GM12878 (cell line): ENCODE results near the gene CD72. TPM values are rescaled to one million over a fixed set of nuclear protein-coding genes. Genes with fewer than 3 reads are reported as not detected.

Experiments
- ATAC-seq: fragments of 200-7000 bp; cut with Tn5 transposase; 3 replicates; pipeline ENCODE4 v1.9.1; 2020; ENCODE audit warnings: mild to moderate bottlenecking, moderate library complexity
- BruUV-seq: library from RNA; stranded (reverse); fragments of 400-500 nt; replicated peaks from 2 replicates; lab custom pipeline; 2021; lab: Mats Ljungman, UMichigan
- CTCF ChIA-PET: fragments of 300-600 bp; sonication (Branson Sonifier 250); formaldehyde crosslinking; extraction: SDS; loops from one replicate; lab custom pipeline; 2021; ENCODE audit warnings: inconsistent platforms; lab: Yijun Ruan, JAX
- POLR2A ChIA-PET: fragments of 350-600 bp; formaldehyde crosslinking; extraction: SDS; loops from one replicate; lab custom pipeline; 2021; ENCODE audit warnings: inconsistent platforms; lab: Charles Lee
- RAD21 ChIA-PET: fragments of 300-600 bp; sonication (Branson Sonifier 250); formaldehyde crosslinking; loops from one replicate; lab custom pipeline; 2023; ENCODE audit warnings: antibody characterized with exemption; ENCODE audit not compliant: unreplicated experiment; lab: Charles Lee
- SMC1A ChIA-PET: fragments of 300-600 bp; sonication (Branson Sonifier 250); formaldehyde crosslinking; loops from one replicate; lab custom pipeline; 2023; ENCODE audit not compliant: unreplicated experiment, uncharacterized antibody; lab: Charles Lee
- DNase-seq: peaks from one replicate; pipeline ENCODE4 v3.0.0-alpha.2; 2011; ENCODE audit warnings: low read depth, low spot score
- FAIRE-seq: peaks from 3 replicates; lab custom pipeline; 2011; peaks lifted over from hg19 to GRCh38; lab: Jason Lieb, UNC
- H2AFZ ChIP-seq: 2 replicates; pipeline ENCODE4 v1.6.0; 2011; ENCODE audit warnings: low read depth, low read length, control low read depth; ENCODE audit not compliant: control insufficient read depth
- H3K27ac ChIP-seq: 2 replicates; pipeline ENCODE4 v1.5.1; 2011; ENCODE audit warnings: control low read depth; ENCODE audit not compliant: control insufficient read depth, insufficient read depth
- H3K27me3 ChIP-seq, 2 experiments: replicated peaks in 1 of 2; 2 replicates each; pipeline versions ENCODE4 v1.6.0 to v1.6.1; 2011; ENCODE audit warnings: low read length in 1 of 2; ENCODE audit not compliant: control insufficient read depth in 2 of 2, insufficient read depth in 2 of 2
- H3K36me3 ChIP-seq, 2 experiments: 2 replicates each; pipeline ENCODE4 v1.5.1; 2011; ENCODE audit warnings: low read length in 1 of 2; ENCODE audit not compliant: control insufficient read depth in 2 of 2, insufficient read depth in 2 of 2
- H3K4me1 ChIP-seq: 2 replicates; pipeline ENCODE4 v1.6.1; 2011; ENCODE audit warnings: mild to moderate bottlenecking, low read length, moderate library complexity, mixed read lengths; ENCODE audit not compliant: control insufficient read depth, insufficient read depth
- H3K4me2 ChIP-seq: 2 replicates; pipeline ENCODE4 v1.6.0; 2011; ENCODE audit warnings: control low read depth; ENCODE audit not compliant: control insufficient read depth, insufficient read depth
- H3K4me3 ChIP-seq: fragments of 200-600 bp; sonication (generic); 2 replicates; pipeline ENCODE4 v1.5.1; 2016
- H3K79me2 ChIP-seq: 2 replicates; pipeline ENCODE4 v1.6.0; 2011; ENCODE audit warnings: low read length; ENCODE audit not compliant: control insufficient read depth, insufficient read depth
- H3K9ac ChIP-seq: 2 replicates; pipeline ENCODE4 v1.8.0; 2011; ENCODE audit warnings: low read length, control low read depth, mixed read lengths; ENCODE audit not compliant: control insufficient read depth, insufficient read depth
- H3K9me3 ChIP-seq: replicated peaks from 3 replicates; pipeline ENCODE4 v1.5.1; 2011; ENCODE audit warnings: mild to moderate bottlenecking, low read length; ENCODE audit not compliant: control insufficient read depth, insufficient read depth
- H4K20me1 ChIP-seq: 2 replicates; pipeline ENCODE4 v1.6.0; 2011; ENCODE audit not compliant: control insufficient read depth, insufficient read depth
- CBX3 ChIP-seq: fragments of 200-600 bp; sonication (generic); IDR thresholded peaks from 2 replicates; pipeline ENCODE4 v1.6.1; 2016; ENCODE audit warnings: low read depth, borderline replicate concordance
- CREB1 ChIP-seq: IDR thresholded peaks from 2 replicates; pipeline ENCODE4 v1.6.1; 2012; ENCODE audit warnings: low read depth, mild to moderate bottlenecking, inconsistent platforms
- EZH2 ChIP-seq: IDR thresholded peaks from 2 replicates; pipeline ENCODE4 v1.6.1; 2012; ENCODE audit warnings: low read depth, mild to moderate bottlenecking, control low read depth, inconsistent platforms, low read length, borderline replicate concordance; ENCODE audit not compliant: control insufficient read depth
- FOXK2 ChIP-seq: fragments of 450-650 bp; IDR thresholded peaks from 2 replicates; pipeline ENCODE4 v1.6.1; 2017; ENCODE audit warnings: mild to moderate bottlenecking, moderate library complexity
- FOXM1 ChIP-seq: IDR thresholded peaks from 2 replicates; pipeline ENCODE4 v1.6.1; 2012; ENCODE audit warnings: low read depth, mild to moderate bottlenecking, inconsistent platforms, low read length, moderate library complexity
- MTA2 ChIP-seq: fragments of 450-650 bp; IDR thresholded peaks from 2 replicates; pipeline ENCODE4 v1.6.1; 2016; ENCODE audit warnings: low read depth, mild to moderate bottlenecking, moderate library complexity
- NRF1 ChIP-seq: conservative IDR thresholded peaks from 2 replicates; pipeline ENCODE4 v1.6.1; 2011; ENCODE audit warnings: mild to moderate bottlenecking, low read depth, low read length, improper control_type of control experiment
- RAD21 ChIP-seq: IDR thresholded peaks from 2 replicates; pipeline ENCODE4 v1.6.1; 2011; ENCODE audit warnings: mild to moderate bottlenecking, low read depth, low read length, moderate library complexity; ENCODE audit not compliant: insufficient read depth
- RBBP5 ChIP-seq: fragments of 200-600 bp; sonication (generic); conservative IDR thresholded peaks from 2 replicates; pipeline ENCODE4 v1.6.1; 2016
- STAT1 ChIP-seq: fragments of 450-650 bp; conservative IDR thresholded peaks from 2 replicates; pipeline ENCODE4 v1.6.1; 2014; ENCODE audit warnings: antibody characterized with exemption, mild to moderate bottlenecking
- STAT3 ChIP-seq: IDR thresholded peaks from 2 replicates; pipeline ENCODE4 v1.6.1; 2011; ENCODE audit warnings: low read depth, low read length, improper control_type of control experiment
- YBX1 ChIP-seq: fragments of 450-650 bp; IDR thresholded peaks from 2 replicates; pipeline ENCODE4 v1.6.1; 2016; ENCODE audit warnings: antibody characterized with exemption
- WGBS: methylation state at CpG from one replicate; pipeline ENCODE4 v1.1.6; 2016; ENCODE audit warnings: low lambda C conversion rate; ENCODE audit not compliant: insufficient replicate concordance, insufficient coverage; ENCODE audit errors: missing lambda C conversion rate; 5-methylcytosine and 5-hydroxymethylcytosine counted together
- in situ Hi-C: fragments of 300-500 bp; cut with MboI; formaldehyde crosslinking; loops from 9 replicates; pipeline ENCODE4 v1.14.3; 2018; ENCODE audit warnings: mixed read lengths
- intact Hi-C: fragments of 100-400 bp; cut with micrococcal nuclease; formaldehyde crosslinking; loops from one replicate; pipeline ENCODE4 v1.14.2; 2022; ENCODE audit not compliant: unreplicated experiment
- polyA plus RNA-seq, 11 experiments: library from polyadenylated mRNA; depleted of rRNA in 4 of 11; unstranded in 6 of 11; stranded (reverse) in 5 of 11; fragments of >200 nt; fragmentation: Nextera tagmentation in 4 of 11; fragmentation: Illumina TruSeq in 1 of 11; extraction: Ambion mirVana in 4 of 11; extraction: Trizol in 1 of 11; gene quantifications; 1 replicate in 1 of 11; 2 replicates in 10 of 11; pipeline versions ENCODE4 v1.2.1 to v1.2.3, GENCODE V29; 2011 to 2016; ENCODE audit warnings: inconsistent platforms in 2 of 11, missing spikeins in 2 of 11, low read depth in 1 of 11
- total RNA-seq, 4 experiments: library from RNA; depleted of rRNA in 3 of 4; stranded (reverse); fragments of >200 nt in 3 of 4; fragmentation: Illumina TruSeq in 1 of 4; extraction: Trizol in 1 of 4; gene quantifications; 2 replicates each; pipeline versions ENCODE4 v1.2.1 to v1.2.3, GENCODE V29; 2013 to 2021
- TF ChIP-seq, protein P1 (sequence below): IDR thresholded peaks from 2 replicates; pipeline ENCODE4 v1.6.1; 2011; ENCODE audit warnings: mild to moderate bottlenecking, low read depth, low read length, moderate library complexity; ENCODE audit not compliant: insufficient replicate concordance

CD72 gene
- total and polyA plus RNA-seq, 10 of the 15 experiments (the other 5 are each of a cell fraction or from before 2014, with no cell fraction given): 2.1 to 14.2 (median 4.4) TPM

DNA sequence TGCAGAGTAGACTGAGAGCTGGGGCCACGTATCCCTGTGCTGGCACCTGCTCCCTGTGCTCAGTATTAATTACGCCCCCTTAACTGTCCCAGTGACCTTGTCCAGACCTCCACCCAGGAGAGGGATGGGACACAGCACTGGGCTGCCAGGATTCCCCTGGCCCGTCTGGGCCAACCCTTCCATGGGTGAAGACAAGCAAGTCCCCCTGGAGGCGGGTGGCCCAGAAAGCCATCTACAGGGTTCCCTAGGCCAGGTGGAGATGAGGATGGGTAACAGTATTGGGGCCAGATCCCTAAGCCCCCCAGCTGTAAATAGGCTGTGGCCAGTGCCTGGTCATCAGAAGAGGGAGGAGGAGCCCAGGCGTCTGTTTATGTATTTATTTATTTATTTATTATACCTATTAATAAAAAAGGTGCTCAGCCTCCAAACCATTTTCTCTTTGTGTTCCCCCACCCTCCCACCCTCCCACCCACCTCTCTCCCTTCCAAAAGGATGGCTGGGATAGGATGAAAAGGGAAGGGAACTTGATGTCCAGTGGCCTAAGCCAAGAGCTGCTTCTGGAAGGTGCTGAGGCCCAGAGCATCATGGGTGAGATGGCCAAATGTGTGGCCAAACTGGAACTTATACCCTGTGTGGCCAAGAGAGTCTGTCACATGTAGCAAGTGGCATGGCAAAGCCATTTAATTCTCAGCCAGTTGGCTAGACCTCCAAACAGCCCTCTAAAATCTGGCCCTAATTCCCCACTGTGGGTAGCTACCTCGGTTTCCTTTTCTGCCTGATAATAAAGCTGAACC, 56.5 kb downstream of the CD72 start:
- FAIRE-seq (no peak), ATAC-seq (no peak), DNase-seq (no peak)
- H3K9me3 ChIP-seq: no peaks in the 10 kb centered on the region
- intact Hi-C loops (no loop called here), in situ Hi-C loops (no loop called here)
- CTCF ChIA-PET: no interaction called here
- no peaks in the 10 kb centered on the region for H4K20me1 ChIP-seq
- H3K79me2 ChIP-seq: no peaks in the 10 kb centered on the region
- POLR2A ChIA-PET: no interaction called here
- H3K36me3 ChIP-seq: no peaks in the 10 kb centered on the region
- no peak overlapping the region for H2AFZ ChIP-seq
- no peaks in the 10 kb centered on the region for H3K27me3 ChIP-seq
- no peak overlapping the region for H3K4me3 ChIP-seq
- no peak overlapping the region for H3K9ac ChIP-seq
- WGBS: 42% methylated on average over 6 of the region's 6 CpGs
- RAD21 ChIA-PET: no interaction called here
- BruUV-seq: no TSS peak
- TF ChIP-seq FOXK2 (no peak), STAT3 (no peak), EZH2 (no peak), CREB1 (no peak), CBX3 (no peak), FOXM1 (no peak), RBBP5 (no peak), YBX1 (no peak), NRF1 (no peak), MTA2 (no peak), RAD21 (no peak), STAT1 (no peak)
- TF ChIP-seq, protein P1, sequence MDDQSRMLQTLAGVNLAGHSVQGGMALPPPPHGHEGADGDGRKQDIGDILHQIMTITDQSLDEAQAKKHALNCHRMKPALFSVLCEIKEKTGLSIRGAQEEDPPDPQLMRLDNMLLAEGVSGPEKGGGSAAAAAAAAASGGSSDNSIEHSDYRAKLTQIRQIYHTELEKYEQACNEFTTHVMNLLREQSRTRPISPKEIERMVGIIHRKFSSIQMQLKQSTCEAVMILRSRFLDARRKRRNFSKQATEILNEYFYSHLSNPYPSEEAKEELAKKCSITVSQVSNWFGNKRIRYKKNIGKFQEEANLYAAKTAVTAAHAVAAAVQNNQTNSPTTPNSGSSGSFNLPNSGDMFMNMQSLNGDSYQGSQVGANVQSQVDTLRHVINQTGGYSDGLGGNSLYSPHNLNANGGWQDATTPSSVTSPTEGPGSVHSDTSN: no peak
- no peak overlapping the region for H3K4me2 ChIP-seq
- no peak overlapping the region for H3K27ac ChIP-seq
- SMC1A ChIA-PET: no interaction called here
- no peaks in the 10 kb centered on the region for H3K4me1 ChIP-seq
